Measurements from ENCODE around the gene RBM15. TPM values are rescaled to one million over a fixed set of nuclear protein-coding genes. Genes with fewer than 3 reads are reported as not detected.

The RBM15 gene
- total RNA-seq, 1 experiment from 2014 or later: 36.1 TPM

GRCh38 chr1:110390096-110390495 lies 50.9 kb downstream of the RBM15 start:
- Mint-ChIP-seq H3K4me1 (ENCODE audit: low read depth, unreplicated experiment) (peaks cover 19% of the 10 kb centered on the region), H3K36me3 (ENCODE audit: insufficient read depth, unreplicated experiment) (peaks cover 4% of the 10 kb centered on the region), H3K9me3 (ENCODE audit: unreplicated experiment) (no peaks in the 10 kb centered on the region), H3K27me3 (ENCODE audit: insufficient read depth, unreplicated experiment) (no peaks in the 10 kb centered on the region), H3K27ac (ENCODE audit: unreplicated experiment) (peak overlapping the region; percentile 46), H3K4me3 (ENCODE audit: unreplicated experiment) (peak overlapping the region; percentile 58)
- Histone ChIP-seq H3K4me1 (peaks cover 45% of the 10 kb centered on the region), H3K9me3 (no peaks in the 10 kb centered on the region), H3K27me3 (replicated peaks; ENCODE audit: control insufficient read depth, insufficient read depth, low read length) (no peaks in the 10 kb centered on the region), H3K36me3 (ENCODE audit: control insufficient read depth, insufficient read depth, low read length) (no peaks in the 10 kb centered on the region), H3K4me3 (ENCODE audit: low read depth, low read length) (no peak overlapping the region)
- DNase-seq: peak in 1 of 2 experiments; percentile 26
- no TSS peak for BruUV-seq (replicated peaks)
- TF ChIP-seq CTCF (IDR thresholded peaks at IDR 0.05; ENCODE audit: insufficient read depth in 1 of 2, low read depth in 1 of 2, low read length in 1 of 2, severe bottlenecking in 1 of 2, unreplicated experiment in 1 of 2): no peak
- POLR2A ChIA-PET: no interaction called here
- intact Hi-C loops (cut with micrococcal nuclease; ENCODE audit: unreplicated experiment): loop anchor here (5.0 kb wide), 2 partner anchors 33 to 53 kb away; partner anchors contain the start of gene RBM15
- CTCF ChIA-PET: no interaction called here

- Histone ChIP-seq H3K4me3 (ENCODE audit: low read depth, low read length) (peak within 1 kb of the TSS; percentile 11; the same call in 1 of the 2 replicates), H3K9me3 (no peaks in the 10 kb centered on the region), H3K4me1 (peaks cover 47% of the 10 kb centered on the region), H3K36me3 (ENCODE audit: control insufficient read depth, insufficient read depth, low read length) (no peaks in the 10 kb centered on the region), H3K27me3 (replicated peaks; ENCODE audit: control insufficient read depth, insufficient read depth, low read length) (no peaks in the 10 kb centered on the region)
- intact Hi-C loops (cut with micrococcal nuclease; ENCODE audit: unreplicated experiment): loop anchor here (5.0 kb wide), 2 partner anchors 33 to 53 kb away; partner anchors contain the start of gene RBM15
- H3K27me3 Mint-ChIP-seq (ENCODE audit: insufficient read depth, unreplicated experiment): no peaks in the 10 kb centered on the region
- H3K4me1 Mint-ChIP-seq (ENCODE audit: low read depth, unreplicated experiment): peaks cover 19% of the 10 kb centered on the region
- H3K27ac Mint-ChIP-seq (ENCODE audit: unreplicated experiment): peak within 1 kb of the TSS; percentile 46
- peak; percentile 45 to 54 for DNase-seq
- no TSS peak for BruUV-seq (replicated peaks)
- no peaks in the 10 kb centered on the region for H3K9me3 Mint-ChIP-seq (ENCODE audit: unreplicated experiment)
- CTCF ChIA-PET: interaction anchor here (1.8 kb wide), 1 partner anchor 105 kb away, joined by 4 read pairs; no protein-coding TSS in a partner anchor
- H3K4me3 Mint-ChIP-seq (ENCODE audit: unreplicated experiment): peak within 1 kb of the TSS; percentile 58
- peaks cover 4% of the 10 kb centered on the region for H3K36me3 Mint-ChIP-seq (ENCODE audit: insufficient read depth, unreplicated experiment)
- no peak for TF ChIP-seq CTCF (IDR thresholded peaks at IDR 0.05; ENCODE audit: insufficient read depth in 1 of 2, low read depth in 1 of 2, low read length in 1 of 2, severe bottlenecking in 1 of 2, unreplicated experiment in 1 of 2)
- POLR2A ChIA-PET: interaction anchor here (1.0 kb wide), 1 partner anchor 52 kb away, joined by 4 read pairs; the partner anchor contains the start of gene RBM15
Measured at GRCh38 chr1:110390692-110391245, 51.6 kb downstream of the RBM15 start, which contains the start of gene SLC16A4. SLC16A4 (minus strand) TSS chr1:110391026; CDS start chr1:110389323, 1,703 bp downstream.

GRCh38 chr1:110393286-110393685 lies 54.1 kb downstream of the RBM15 start:
- H3K36me3 ChIP-seq (ENCODE audit: control insufficient read depth, insufficient read depth, low read length): no peaks in the 10 kb centered on the region
- peaks cover 19% of the 10 kb centered on the region for H3K4me1 Mint-ChIP-seq (ENCODE audit: low read depth, unreplicated experiment)
- no peaks in the 10 kb centered on the region for H3K27me3 Mint-ChIP-seq (ENCODE audit: insufficient read depth, unreplicated experiment)
- ChIA-PET POLR2A (interaction anchor here (0.5 kb wide), 1 partner anchor 69 kb away, joined by 3 read pairs; no protein-coding TSS in a partner anchor), CTCF (interaction anchor here (1.3 to 1.6 kb wide), 2 partner anchors 41 to 54 kb away, joined by 4 to 5 read pairs; partner anchors contain the start of gene RBM15)
- peak overlapping the region; percentile 59 for H3K4me3 Mint-ChIP-seq (ENCODE audit: unreplicated experiment)
- H3K9me3 Mint-ChIP-seq (ENCODE audit: unreplicated experiment): no peaks in the 10 kb centered on the region
- peak overlapping the region; percentile 80 for H3K27ac Mint-ChIP-seq (ENCODE audit: unreplicated experiment)
- H3K36me3 Mint-ChIP-seq (ENCODE audit: insufficient read depth, unreplicated experiment): peaks cover 7% of the 10 kb centered on the region
- H3K27me3 ChIP-seq (replicated peaks; ENCODE audit: control insufficient read depth, insufficient read depth, low read length): no peaks in the 10 kb centered on the region
- DNase-seq: no peak
- H3K9me3 ChIP-seq: no peaks in the 10 kb centered on the region
- intact Hi-C loops (cut with micrococcal nuclease; ENCODE audit: unreplicated experiment): loop anchor here (5.0 kb wide), 2 partner anchors 36 to 56 kb away; partner anchors contain the start of gene RBM15
- TF ChIP-seq CTCF (IDR thresholded peaks at IDR 0.05; ENCODE audit: insufficient read depth in 1 of 2, low read depth in 1 of 2, low read length in 1 of 2, severe bottlenecking in 1 of 2, unreplicated experiment in 1 of 2): no peak
- BruUV-seq (replicated peaks): no TSS peak
- H3K4me3 ChIP-seq (ENCODE audit: low read depth, low read length): no peak overlapping the region
- peaks cover 47% of the 10 kb centered on the region for H3K4me1 ChIP-seq
